ENCODE measurements around the gene PTCH1. TPM values are rescaled to one million over a fixed set of nuclear protein-coding genes. Genes with fewer than 3 reads are reported as not detected.

Gene PTCH1
- total RNA-seq, 2 donors from 2014 or later: 12.6 to 19.2 TPM

DNA sequence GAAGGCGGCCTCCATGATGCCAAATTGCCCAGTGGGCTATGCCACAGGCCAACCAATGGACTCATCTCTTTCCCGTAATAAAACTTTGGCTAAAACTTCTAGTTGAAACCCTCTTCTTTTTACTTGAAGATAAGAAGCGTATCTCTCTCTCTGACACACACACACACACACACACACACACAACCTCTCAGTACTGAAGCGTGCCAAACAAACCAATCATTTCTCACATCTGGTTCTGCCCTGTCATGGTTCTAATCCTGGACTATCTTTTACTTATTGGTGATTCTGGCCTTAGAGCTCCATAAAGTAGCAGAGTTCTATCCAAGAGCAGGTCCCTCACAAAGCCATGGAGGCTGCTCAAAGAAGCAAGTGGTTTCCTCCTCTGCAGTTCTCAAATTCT is 64.6 kb downstream of the PTCH1 start:
- H3K4me1 ChIP-seq (ENCODE audit: control insufficient read depth in 1 of 2, low read depth in 2 of 2): no peaks in the 10 kb centered on the region
- no peaks in the 10 kb centered on the region for H3K9me3 ChIP-seq
- H3K36me3 ChIP-seq: peaks cover 8% of the 10 kb centered on the region
- no peak overlapping the region for H3K27ac ChIP-seq
- ATAC-seq (ENCODE audit: insufficient number of reproducible peaks, low FRiP score, low read depth) (no peak), DNase-seq (ENCODE audit: low spot score) (no peak)
- no peak overlapping the region for H3K4me3 ChIP-seq
- no peaks in the 10 kb centered on the region for H3K27me3 ChIP-seq (replicated peaks; ENCODE audit: insufficient read depth)
- TF ChIP-seq, protein P1, sequence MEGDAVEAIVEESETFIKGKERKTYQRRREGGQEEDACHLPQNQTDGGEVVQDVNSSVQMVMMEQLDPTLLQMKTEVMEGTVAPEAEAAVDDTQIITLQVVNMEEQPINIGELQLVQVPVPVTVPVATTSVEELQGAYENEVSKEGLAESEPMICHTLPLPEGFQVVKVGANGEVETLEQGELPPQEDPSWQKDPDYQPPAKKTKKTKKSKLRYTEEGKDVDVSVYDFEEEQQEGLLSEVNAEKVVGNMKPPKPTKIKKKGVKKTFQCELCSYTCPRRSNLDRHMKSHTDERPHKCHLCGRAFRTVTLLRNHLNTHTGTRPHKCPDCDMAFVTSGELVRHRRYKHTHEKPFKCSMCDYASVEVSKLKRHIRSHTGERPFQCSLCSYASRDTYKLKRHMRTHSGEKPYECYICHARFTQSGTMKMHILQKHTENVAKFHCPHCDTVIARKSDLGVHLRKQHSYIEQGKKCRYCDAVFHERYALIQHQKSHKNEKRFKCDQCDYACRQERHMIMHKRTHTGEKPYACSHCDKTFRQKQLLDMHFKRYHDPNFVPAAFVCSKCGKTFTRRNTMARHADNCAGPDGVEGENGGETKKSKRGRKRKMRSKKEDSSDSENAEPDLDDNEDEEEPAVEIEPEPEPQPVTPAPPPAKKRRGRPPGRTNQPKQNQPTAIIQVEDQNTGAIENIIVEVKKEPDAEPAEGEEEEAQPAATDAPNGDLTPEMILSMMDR (IDR thresholded peaks at IDR 0.05): no peak

- ATAC-seq (ENCODE audit: insufficient number of reproducible peaks, low FRiP score, low read depth) (no peak), DNase-seq (ENCODE audit: low spot score) (no peak)
- H3K27ac ChIP-seq: no peak overlapping the region
- H3K4me1 ChIP-seq (ENCODE audit: control insufficient read depth in 1 of 2, low read depth in 2 of 2): no peaks in the 10 kb centered on the region
- peaks cover 18% of the 10 kb centered on the region for H3K36me3 ChIP-seq
- H3K27me3 ChIP-seq (replicated peaks; ENCODE audit: insufficient read depth): no peaks in the 10 kb centered on the region
- H3K4me3 ChIP-seq: no peak overlapping the region
- TF ChIP-seq, protein P1 (IDR thresholded peaks at IDR 0.05): no peak
- no peaks in the 10 kb centered on the region for H3K9me3 ChIP-seq
Measured at GRCh38 chr9:95451065-95451426, 65.7 kb downstream of the PTCH1 start.

DNA sequence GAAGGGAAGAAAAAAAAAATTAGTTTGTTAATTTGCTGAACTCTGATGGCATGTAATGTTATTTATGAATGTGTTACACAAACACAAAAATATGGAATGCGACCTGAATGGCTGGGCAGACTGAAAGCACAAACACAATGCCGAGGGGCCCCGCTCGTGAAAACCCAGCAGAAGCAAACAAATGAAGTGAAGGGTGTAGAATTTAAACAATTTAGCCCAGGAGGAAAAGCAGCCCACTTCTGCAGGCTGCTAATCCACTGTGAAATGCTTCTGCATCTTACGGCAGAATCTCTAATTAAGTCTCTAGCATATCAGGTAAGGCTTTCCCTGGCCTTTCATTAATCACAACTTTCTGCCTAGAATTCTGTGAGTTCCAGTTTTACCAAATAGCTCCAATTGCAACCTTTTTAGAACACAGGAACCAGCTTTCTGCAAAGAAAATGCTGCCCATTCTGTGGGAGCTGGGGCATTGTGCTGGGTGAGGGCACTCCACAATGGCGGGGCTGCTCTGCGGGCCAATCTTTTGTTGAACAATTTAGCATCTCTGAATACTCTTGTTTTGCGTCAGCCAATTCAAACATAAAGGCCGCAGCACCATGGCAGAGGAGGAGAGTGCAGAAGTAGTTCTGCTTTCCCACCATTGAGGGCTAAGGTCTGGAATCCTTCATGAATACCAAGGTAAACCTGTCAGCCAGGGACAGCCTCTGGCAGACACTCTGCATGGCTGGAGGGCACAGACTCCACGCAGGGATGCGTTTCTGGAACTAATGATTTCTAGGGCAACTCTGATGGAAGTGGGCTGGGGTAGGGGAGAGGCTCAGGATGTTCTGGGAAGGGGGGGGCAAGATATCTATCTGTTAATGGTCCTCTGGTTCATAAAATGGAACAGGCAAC is 66.4 kb downstream of the PTCH1 start:
- DNase-seq (ENCODE audit: low spot score) (no peak), ATAC-seq (ENCODE audit: insufficient number of reproducible peaks, low FRiP score, low read depth) (no peak)
- H3K4me3 ChIP-seq: no peak overlapping the region
- TF ChIP-seq, protein P1 (IDR thresholded peaks at IDR 0.05): no peak
- H3K27me3 ChIP-seq (replicated peaks; ENCODE audit: insufficient read depth): no peaks in the 10 kb centered on the region
- no peak overlapping the region for H3K27ac ChIP-seq
- peaks cover 21% of the 10 kb centered on the region for H3K36me3 ChIP-seq
- H3K4me1 ChIP-seq (ENCODE audit: control insufficient read depth in 1 of 2, low read depth in 2 of 2): no peaks in the 10 kb centered on the region
- no peaks in the 10 kb centered on the region for H3K9me3 ChIP-seq

GRCh38 chr9:95449016-95449415 is 67.8 kb downstream of the PTCH1 start:
- no peak for ATAC-seq (ENCODE audit: insufficient number of reproducible peaks, low FRiP score, low read depth)
- TF ChIP-seq, protein P1 (IDR thresholded peaks at IDR 0.05): no peak

GRCh38 chr9:95447660-95448420 is 68.9 kb downstream of the PTCH1 start:
- H3K36me3 ChIP-seq: peaks cover 33% of the 10 kb centered on the region
- TF ChIP-seq, protein P1 (IDR thresholded peaks at IDR 0.05): no peak
- H3K27ac ChIP-seq: no peak overlapping the region
- no peaks in the 10 kb centered on the region for H3K27me3 ChIP-seq (replicated peaks; ENCODE audit: insufficient read depth)
- H3K4me1 ChIP-seq (ENCODE audit: control insufficient read depth in 1 of 2, low read depth in 2 of 2): no peaks in the 10 kb centered on the region
- ATAC-seq (ENCODE audit: insufficient number of reproducible peaks, low FRiP score, low read depth) (no peak), DNase-seq (ENCODE audit: low spot score) (no peak)
- H3K9me3 ChIP-seq: no peaks in the 10 kb centered on the region
- no peak overlapping the region for H3K4me3 ChIP-seq

More at GRCh38 chr9:95449016-95449415, 67.8 kb downstream of the PTCH1 start:
- peaks cover 33% of the 10 kb centered on the region for H3K36me3 ChIP-seq
- H3K27ac ChIP-seq: no peak overlapping the region
- H3K4me3 ChIP-seq: no peak overlapping the region
- H3K4me1 ChIP-seq (ENCODE audit: control insufficient read depth in 1 of 2, low read depth in 2 of 2): no peaks in the 10 kb centered on the region
- H3K27me3 ChIP-seq (replicated peaks; ENCODE audit: insufficient read depth): no peaks in the 10 kb centered on the region
- DNase-seq (ENCODE audit: low spot score): no peak
- no peaks in the 10 kb centered on the region for H3K9me3 ChIP-seq

Measured in thoracic aorta (tissue), 2 donors.